IMR-90 (cell line): Measurements from ENCODE around the gene STRADA. TPM values are rescaled to one million over a fixed set of nuclear protein-coding genes. Genes with fewer than 3 reads are reported as not detected.
A peak's percentile ranks its signal among the peaks of the same experiment; 100 is the strongest.

ENCODE experiments used
- ATAC-seq: fragments of 200-7000 bp; cut with Tn5 transposase; 2 replicates; pipeline ENCODE4 v1.9.1; 2020; ENCODE audit warnings: low read depth, mild to moderate bottlenecking, moderate library complexity
- BruUV-seq: library from RNA; stranded (reverse); fragments of 400-500 nt; replicated peaks from 2 replicates; lab custom pipeline; 2021; lab: Mats Ljungman, UMichigan
- CTCF ChIA-PET: fragments of 300-600 bp; formaldehyde crosslinking; extraction: SDS; loops from one replicate; lab custom pipeline; 2021; ENCODE audit warnings: antibody characterized with exemption; lab: Yijun Ruan, JAX
- POLR2A ChIA-PET: fragments of 300-600 bp; sonication (Branson Sonifier 250); formaldehyde crosslinking; loops from one replicate; lab custom pipeline; 2022; ENCODE audit warnings: antibody characterized with exemption; ENCODE audit not compliant: unreplicated experiment; lab: Charles Lee
- DNase-seq: peaks from one replicate; pipeline ENCODE4 v3.0.0; 2013
- H2AFZ ChIP-seq: replicated peaks from 2 replicates; pipeline ENCODE3; 2013; ENCODE audit warnings: low read length, mild to moderate bottlenecking; ENCODE audit not compliant: poor library complexity
- H2AK5ac ChIP-seq: 2 replicates; pipeline ENCODE4 v1.6.1; 2013; ENCODE audit warnings: low read depth, low read length, inconsistent platforms
- H2AK9ac ChIP-seq: replicated peaks from 2 replicates; pipeline ENCODE3; 2013; ENCODE audit warnings: mild to moderate bottlenecking, low read depth, low read length, moderate library complexity; ENCODE audit not compliant: poor library complexity
- H2BK120ac ChIP-seq: 2 replicates; pipeline ENCODE4 v1.6.1; 2013; ENCODE audit warnings: low read depth, low read length, inconsistent platforms
- H2BK15ac ChIP-seq: 3 replicates; pipeline ENCODE4 v1.6.1; 2013; ENCODE audit warnings: low read depth, low read length, inconsistent platforms
- H2BK20ac ChIP-seq: 2 replicates; pipeline ENCODE4 v1.6.1; 2013; ENCODE audit warnings: low read depth, mild to moderate bottlenecking, inconsistent platforms, low read length, moderate library complexity
- H2BK5ac ChIP-seq: 2 replicates; pipeline ENCODE4 v1.6.1; 2013; ENCODE audit warnings: mild to moderate bottlenecking, low read depth, low read length, inconsistent platforms; ENCODE audit not compliant: poor library complexity, severe bottlenecking
- H3K14ac ChIP-seq: replicated peaks from 2 replicates; pipeline ENCODE4 v1.6.1; 2013; ENCODE audit warnings: low read depth, low read length, inconsistent platforms
- H3K18ac ChIP-seq: 2 replicates; pipeline ENCODE4 v1.6.1; 2013; ENCODE audit warnings: low read depth, low read length, control low read depth
- H3K23ac ChIP-seq: 2 replicates; pipeline ENCODE4 v1.6.1; 2013; ENCODE audit warnings: low read depth, low read length, inconsistent platforms
- H3K27ac ChIP-seq: 2 replicates; pipeline ENCODE4 v1.5.1; 2013; ENCODE audit warnings: mild to moderate bottlenecking, control low read depth, low read length; ENCODE audit not compliant: insufficient read depth
- H3K27me3 ChIP-seq: 2 replicates; pipeline ENCODE4 v1.6.1; 2013; ENCODE audit warnings: low read length; ENCODE audit not compliant: control insufficient read depth, insufficient read depth
- H3K36me3 ChIP-seq: 2 replicates; pipeline ENCODE4 v1.6.1; 2013; ENCODE audit warnings: low read length, mixed read lengths; ENCODE audit not compliant: control insufficient read depth, insufficient read depth
- H3K4ac ChIP-seq: 2 replicates; pipeline ENCODE4 v1.6.1; 2013; ENCODE audit warnings: low read depth, low read length, inconsistent platforms
- H3K4me1 ChIP-seq: 2 replicates; pipeline ENCODE4 v1.6.1; 2013; ENCODE audit warnings: low read length, mixed read lengths; ENCODE audit not compliant: control insufficient read depth, insufficient read depth
- H3K4me2 ChIP-seq: 2 replicates; pipeline ENCODE4 v1.6.1; 2013; ENCODE audit warnings: low read depth, mild to moderate bottlenecking, control low read depth, low read length, moderate library complexity
- H3K4me3 ChIP-seq: 2 replicates; pipeline ENCODE4 v1.5.1; 2013; ENCODE audit warnings: low read depth, mild to moderate bottlenecking, control low read depth, low read length, moderate library complexity; ENCODE audit not compliant: insufficient read depth
- H3K56ac ChIP-seq: 2 replicates; pipeline ENCODE4 v1.6.1; 2013; ENCODE audit warnings: low read length, inconsistent platforms; ENCODE audit not compliant: insufficient read depth; ENCODE audit errors: extremely low read depth
- H3K79me1 ChIP-seq, 2 experiments: 2 replicates each; pipeline ENCODE4 v1.6.1; 2013; ENCODE audit warnings: low read length in 2 of 2, inconsistent platforms in 1 of 2, low read depth in 1 of 2
- H3K9ac ChIP-seq: 2 replicates; pipeline ENCODE4 v1.6.1; 2013; ENCODE audit warnings: low read depth, low read length, control low read depth
- H3K9me1 ChIP-seq: 2 replicates; pipeline ENCODE4 v1.6.1; 2013; ENCODE audit warnings: low read length, inconsistent platforms; ENCODE audit not compliant: insufficient read depth
- H3K9me3 ChIP-seq: 2 replicates; pipeline ENCODE4 v1.6.1; 2013; ENCODE audit warnings: low read length; ENCODE audit not compliant: control insufficient read depth, insufficient read depth
- H4K20me1 ChIP-seq: 2 replicates; pipeline ENCODE4 v1.6.1; 2013; ENCODE audit warnings: low read length, inconsistent platforms; ENCODE audit not compliant: insufficient read depth
- H4K5ac ChIP-seq: 2 replicates; pipeline ENCODE4 v1.6.1; 2013; ENCODE audit warnings: mild to moderate bottlenecking, low read depth, low read length, control low read depth
- H4K8ac ChIP-seq, 2 experiments: 2 replicates each; pipeline ENCODE4 v1.6.1; 2013; ENCODE audit warnings: low read depth in 2 of 2, low read length in 2 of 2, control low read depth in 1 of 2, inconsistent platforms in 1 of 2
- H4K91ac ChIP-seq: 2 replicates; pipeline ENCODE4 v1.6.1; 2013; ENCODE audit warnings: low read depth, low read length, inconsistent platforms; ENCODE audit not compliant: insufficient read depth
- BHLHE40 ChIP-seq: fragments of 150-350 bp; IDR thresholded peaks from 2 replicates; pipeline ENCODE4 v1.6.1; 2016; ENCODE audit warnings: mild to moderate bottlenecking, low read depth, low read length
- CEBPB ChIP-seq: IDR thresholded peaks from 2 replicates; pipeline ENCODE4 v1.6.1; 2012; ENCODE audit warnings: low read depth, low read length, improper control_type of control experiment
- CHD1 ChIP-seq: IDR thresholded peaks from 2 replicates; pipeline ENCODE4 v1.6.1; 2012; ENCODE audit warnings: low read depth, low read length, improper control_type of control experiment
- CTCF ChIP-seq: conservative IDR thresholded peaks from 2 replicates; pipeline ENCODE4 v1.5.1; 2012; ENCODE audit warnings: mild to moderate bottlenecking, low read depth, low read length, improper control_type of control experiment
- FOS ChIP-seq: fragments of 150-350 bp; IDR thresholded peaks from 2 replicates; pipeline ENCODE4 v1.6.1; 2016; ENCODE audit warnings: low read depth, low read length
- MAFK ChIP-seq: IDR thresholded peaks from 2 replicates; pipeline ENCODE4 v1.6.1; 2012; ENCODE audit warnings: low read depth, low read length, improper control_type of control experiment
- MAZ ChIP-seq: IDR thresholded peaks from 2 replicates; pipeline ENCODE4 v1.6.1; 2012; ENCODE audit warnings: low read depth, mild to moderate bottlenecking, low read length, improper control_type of control experiment, moderate library complexity, borderline replicate concordance
- MXI1 ChIP-seq: IDR thresholded peaks from 2 replicates; pipeline ENCODE4 v1.6.1; 2012; ENCODE audit warnings: low read depth, mild to moderate bottlenecking, low read length, moderate library complexity, borderline replicate concordance
- POLR2A ChIP-seq: IDR thresholded peaks from 2 replicates; pipeline ENCODE4 v1.6.1; 2012; ENCODE audit warnings: mild to moderate bottlenecking, low read depth, low read length
- RAD21 ChIP-seq: IDR thresholded peaks from 2 replicates; pipeline ENCODE4 v1.6.1; 2012; ENCODE audit warnings: low read length, improper control_type of control experiment
- RCOR1 ChIP-seq: IDR thresholded peaks from 2 replicates; pipeline ENCODE4 v1.6.1; 2012; ENCODE audit warnings: mild to moderate bottlenecking, low read length, improper control_type of control experiment; ENCODE audit not compliant: insufficient replicate concordance
- RFX5 ChIP-seq: IDR thresholded peaks from 2 replicates; pipeline ENCODE4 v1.8.0; 2012; ENCODE audit warnings: low read depth, mild to moderate bottlenecking, low read length, moderate library complexity
- SMC3 ChIP-seq: fragments of 150-350 bp; IDR thresholded peaks from 2 replicates; pipeline ENCODE4 v1.6.1; 2016; ENCODE audit warnings: low read depth, mild to moderate bottlenecking, antibody characterized with exemption, low read length, moderate library complexity
- WGBS, 2 experiments: methylation state at CpG; one replicate each; pipeline versions ENCODE4 v1.1.5 to v1.1.7; 2013; ENCODE audit warnings: missing lambda C conversion rate in 2 of 2; ENCODE audit not compliant: insufficient read length in 1 of 2; ENCODE audit errors: extremely low coverage in 2 of 2; 5-methylcytosine and 5-hydroxymethylcytosine counted together
- dilution Hi-C: fragments of 300-500 bp; cut with HindIII; formaldehyde crosslinking; loops from one replicate; pipeline ENCODE4 v1.14.3; 2018; ENCODE audit warnings: low sequenced_read_pairs; ENCODE audit not compliant: unreplicated experiment
- in situ Hi-C: fragments of 300-500 bp; cut with MboI; formaldehyde crosslinking; loops from 3 replicates; pipeline ENCODE4 v1.14.3; 2019; ENCODE audit warnings: low sequenced_read_pairs, inconsistent platforms, mixed read lengths
- intact Hi-C: fragments of 100-400 bp; cut with micrococcal nuclease; formaldehyde crosslinking; loops from 2 replicates; pipeline ENCODE4 v1.10.0; 2022
- polyA plus RNA-seq, 3 experiments: library from polyadenylated mRNA; depleted of rRNA; stranded (reverse); fragments of >200 nt; gene quantifications; 2 replicates each; pipeline ENCODE4 v1.2.3, GENCODE V29; 2012; ENCODE audit warnings: low replicate concordance in 1 of 3
- total RNA-seq: library from RNA; depleted of rRNA; stranded (reverse); fragments of >200 nt; gene quantifications from 2 replicates; pipeline ENCODE4 v1.2.3, GENCODE V29; 2012

The STRADA gene
- total and polyA plus RNA-seq, 2 of the 4 experiments (the other 2 are of a cell fraction): 19.9 to 30.9 TPM

DNA sequence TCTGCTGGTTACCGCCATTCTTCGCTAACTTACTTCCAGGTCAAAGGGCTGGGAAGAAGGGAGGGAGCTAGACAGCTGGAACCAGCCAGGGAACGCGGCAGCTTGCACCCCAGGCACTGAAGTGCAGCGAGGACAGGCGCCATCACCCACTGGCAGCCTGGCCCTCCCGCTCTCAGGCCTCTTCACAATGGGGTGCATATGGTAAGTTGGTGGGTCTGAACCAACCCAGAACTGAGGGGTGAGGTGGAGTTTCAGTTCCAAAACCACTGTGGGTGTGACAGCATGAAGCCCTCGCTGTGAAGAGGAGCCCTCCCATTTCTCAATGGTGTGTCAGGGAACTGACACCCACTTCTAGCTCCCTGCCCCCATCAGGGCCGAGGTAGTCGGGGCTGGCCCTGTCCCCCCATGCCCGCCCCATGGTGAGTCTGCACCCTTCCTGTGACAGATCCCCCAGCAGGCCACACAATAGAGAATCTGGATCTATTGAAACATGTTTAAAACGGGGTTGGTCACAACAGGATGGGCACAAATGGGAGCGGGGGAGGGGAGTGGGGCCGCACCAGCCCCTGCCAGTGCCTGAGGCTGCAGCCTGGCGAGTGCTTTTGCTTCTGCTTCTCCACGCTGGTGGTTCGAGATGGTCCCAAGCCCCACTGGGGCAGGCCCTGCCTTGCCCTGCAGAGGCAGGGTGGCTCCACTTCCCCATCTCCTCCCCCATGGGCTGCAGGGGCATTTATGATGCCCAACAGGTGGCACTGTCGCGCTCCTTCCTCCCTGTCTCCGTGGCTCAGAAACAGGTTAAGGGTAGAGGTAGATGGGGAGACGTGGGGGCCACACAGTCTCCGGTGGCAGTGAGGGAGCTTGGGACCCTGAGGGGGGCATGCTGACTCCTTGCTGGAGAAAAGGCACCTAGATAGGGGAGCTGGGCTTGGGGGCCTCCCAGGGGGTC is 44.0 kb downstream of the STRADA start:
- H3K4ac ChIP-seq: no peak overlapping the region
- peaks cover 17% of the 10 kb centered on the region; the same call in 1 of the 2 replicates for H3K36me3 ChIP-seq
- H2AK9ac ChIP-seq: peak overlapping the region; percentile 71
- DNase-seq: no peak
- H3K9me3 ChIP-seq: no peaks in the 10 kb centered on the region
- no peaks in the 10 kb centered on the region for H3K4me1 ChIP-seq
- ChIA-PET POLR2A (no interaction called here), CTCF (no interaction called here)
- H4K8ac ChIP-seq: no peak overlapping the region
- in situ Hi-C loops (no loop called here), intact Hi-C loops (loop anchor here (5.0 kb wide), 1 partner anchor 270 kb away; no protein-coding TSS in a partner anchor), dilution Hi-C loops (no loop called here)
- no peaks in the 10 kb centered on the region for H3K9me1 ChIP-seq
- no peak overlapping the region for H2BK5ac ChIP-seq
- no peak overlapping the region for H2BK20ac ChIP-seq
- no peak overlapping the region for H2BK15ac ChIP-seq
- peaks cover 5% of the 10 kb centered on the region for H4K20me1 ChIP-seq
- no peak overlapping the region for H4K5ac ChIP-seq
- H3K14ac ChIP-seq: no peak overlapping the region
- H2AFZ ChIP-seq: peak overlapping the region; percentile 55
- H2BK120ac ChIP-seq: no peak overlapping the region
- no peak overlapping the region for H3K56ac ChIP-seq
- peaks cover 0 to 22% of the 10 kb centered on the region in 2 experiments; a peak in 1 of 4 replicates for H3K79me1 ChIP-seq
- H4K91ac ChIP-seq: no peak overlapping the region
- H3K4me3 ChIP-seq: no peak overlapping the region
- no TSS peak for BruUV-seq
- no peak overlapping the region for H3K18ac ChIP-seq
- no peak overlapping the region for H3K27ac ChIP-seq
- no peak overlapping the region for H2AK5ac ChIP-seq
- no peaks in the 10 kb centered on the region for H3K27me3 ChIP-seq
- ATAC-seq: no peak
- WGBS, 2 experiments: 80% methylated on average over 2 of the region's 22 CpGs; no CpG with 5 or more reads in 1 of the 2 experiments
- no peak overlapping the region for H3K9ac ChIP-seq
- no peak overlapping the region for H3K23ac ChIP-seq
- H3K4me2 ChIP-seq: no peak overlapping the region
- TF ChIP-seq SMC3 (no peak), CHD1 (no peak), CTCF (peak; percentile 45), MXI1 (no peak), RCOR1 (no peak), RAD21 (peak; percentile 33; the same call in 1 of the 2 replicates), MAZ (no peak), RFX5 (no peak), POLR2A (no peak), BHLHE40 (no peak), MAFK (no peak), FOS (no peak), CEBPB (no peak)
